AG04450 (cell line): ENCODE data around the gene OR9G1. TPM values are rescaled to one million over a fixed set of nuclear protein-coding genes. Genes with fewer than 3 reads are reported as not detected.

Source experiments
- CTCF ChIA-PET: fragments of 300-600, 350-600 bp; formaldehyde crosslinking; extraction: SDS; loops from one replicate; lab custom pipeline; 2022; ENCODE audit warnings: antibody characterized with exemption, inconsistent platforms; lab: Charles Lee
- POLR2A ChIA-PET: fragments of 350-600 bp; formaldehyde crosslinking; extraction: SDS; loops from one replicate; lab custom pipeline; 2021; ENCODE audit warnings: antibody characterized with exemption, inconsistent platforms; lab: Yijun Ruan, JAX
- DNase-seq: peaks from one replicate; pipeline ENCODE4 v3.0.0-alpha.2; 2011; ENCODE audit warnings: low read depth, low spot score
- H3K27ac ChIP-seq: one replicate; pipeline ENCODE4 v1.5.1; 2012; ENCODE audit warnings: low read depth, low read length, control low read depth
- H3K27me3 ChIP-seq: one replicate; pipeline ENCODE4 v1.6.0; 2012; ENCODE audit warnings: low read length; ENCODE audit not compliant: control insufficient read depth, insufficient read depth
- H3K4me3 ChIP-seq: 2 replicates; pipeline ENCODE4 v1.5.1; 2011; ENCODE audit warnings: mild to moderate bottlenecking, low read depth, low read length, control low read depth
- H3K9me3 ChIP-seq: 2 replicates; pipeline ENCODE4 v1.5.1; 2012; ENCODE audit warnings: low read length; ENCODE audit not compliant: control insufficient read depth, insufficient read depth
- polyA plus RNA-seq: library from polyadenylated mRNA; depleted of rRNA; stranded (reverse); fragments of >200 nt; gene quantifications from 2 replicates; pipeline ENCODE4 v1.2.3, GENCODE V29; 2011; rRNA removed
- small RNA-seq: library from RNA; depleted of rRNA; stranded (forward); fragments of <200 nt; gene quantifications from one replicate; pipeline ENCODE3, GENCODE V24; 2012; ENCODE audit warnings: low read depth; ENCODE audit not compliant: insufficient read length
- TF ChIP-seq, protein P1 (sequence below): IDR thresholded peaks from 2 replicates; pipeline ENCODE4 v1.5.1; 2011; ENCODE audit warnings: low read depth, low read length, control low read depth, inconsistent platforms

OR9G1 gene
- polyA plus RNA-seq, 1 experiment: not detected

DNA sequence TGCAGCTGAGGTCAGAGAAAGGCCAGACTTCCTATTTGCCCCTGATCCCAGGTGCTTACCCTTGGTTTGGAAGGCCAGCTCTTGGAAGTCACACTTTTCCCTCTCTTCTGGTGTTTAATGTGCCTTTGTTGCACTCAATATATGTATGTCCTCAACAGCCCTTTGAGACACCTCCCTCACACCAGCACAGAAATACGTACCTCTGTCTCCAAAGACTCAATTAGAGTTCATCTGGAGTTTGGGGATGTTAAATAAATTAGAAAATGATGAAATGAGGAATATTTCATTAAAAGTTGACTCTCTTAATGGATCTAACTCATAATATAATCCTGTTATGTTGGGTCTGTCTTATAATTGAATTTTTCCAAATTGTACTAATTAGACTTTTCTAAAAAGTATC is 49.7 kb downstream of the OR9G1 start, which contains the start of gene OR9G4:
TSS of gene OR9G4 (minus strand) at position 101 of the 400 bp plus-strand sequence. CDS start 4,931 bp downstream, outside the sequence.
- TF ChIP-seq, protein P1, sequence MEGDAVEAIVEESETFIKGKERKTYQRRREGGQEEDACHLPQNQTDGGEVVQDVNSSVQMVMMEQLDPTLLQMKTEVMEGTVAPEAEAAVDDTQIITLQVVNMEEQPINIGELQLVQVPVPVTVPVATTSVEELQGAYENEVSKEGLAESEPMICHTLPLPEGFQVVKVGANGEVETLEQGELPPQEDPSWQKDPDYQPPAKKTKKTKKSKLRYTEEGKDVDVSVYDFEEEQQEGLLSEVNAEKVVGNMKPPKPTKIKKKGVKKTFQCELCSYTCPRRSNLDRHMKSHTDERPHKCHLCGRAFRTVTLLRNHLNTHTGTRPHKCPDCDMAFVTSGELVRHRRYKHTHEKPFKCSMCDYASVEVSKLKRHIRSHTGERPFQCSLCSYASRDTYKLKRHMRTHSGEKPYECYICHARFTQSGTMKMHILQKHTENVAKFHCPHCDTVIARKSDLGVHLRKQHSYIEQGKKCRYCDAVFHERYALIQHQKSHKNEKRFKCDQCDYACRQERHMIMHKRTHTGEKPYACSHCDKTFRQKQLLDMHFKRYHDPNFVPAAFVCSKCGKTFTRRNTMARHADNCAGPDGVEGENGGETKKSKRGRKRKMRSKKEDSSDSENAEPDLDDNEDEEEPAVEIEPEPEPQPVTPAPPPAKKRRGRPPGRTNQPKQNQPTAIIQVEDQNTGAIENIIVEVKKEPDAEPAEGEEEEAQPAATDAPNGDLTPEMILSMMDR: no peak
- ChIA-PET CTCF (no interaction called here), POLR2A (no interaction called here)

DNA sequence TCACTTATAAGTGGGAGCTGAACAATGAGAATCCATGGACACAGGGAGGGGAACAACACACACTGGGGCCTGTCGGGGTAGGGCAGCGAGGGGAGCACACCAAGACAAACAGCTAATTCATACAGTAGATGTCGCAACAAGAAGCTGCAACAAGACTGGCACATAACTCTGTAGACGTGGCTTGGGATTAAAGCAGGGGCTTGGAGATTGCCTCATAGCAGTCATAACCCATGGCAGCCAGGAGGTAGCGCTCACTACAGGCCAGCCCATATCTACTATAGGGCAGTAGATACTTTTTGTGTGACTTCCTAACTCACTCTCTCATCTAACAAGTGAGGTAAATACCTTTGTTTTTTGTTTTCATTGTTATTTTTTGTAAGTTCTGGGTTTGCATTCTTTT is 51.3 kb downstream of the OR9G1 start:
- TF ChIP-seq, protein P1: no peak
- CTCF ChIA-PET: no interaction called here
- Histone ChIP-seq H3K4me3 (no peak overlapping the region), H3K27ac (no peak overlapping the region), H3K9me3 (peaks cover 10% of the 10 kb centered on the region), H3K27me3 (no peaks in the 10 kb centered on the region)
- POLR2A ChIA-PET: no interaction called here
- no peak for DNase-seq

More for the DNA sequence above, 49.7 kb downstream of the OR9G1 start, which contains the start of gene OR9G4:
- peaks cover 15% of the 10 kb centered on the region for H3K9me3 ChIP-seq
- no peak within 1 kb of the TSS for H3K4me3 ChIP-seq
- no peak for DNase-seq
- no peak within 1 kb of the TSS for H3K27ac ChIP-seq
- H3K27me3 ChIP-seq: no peaks in the 10 kb centered on the region

DNA sequence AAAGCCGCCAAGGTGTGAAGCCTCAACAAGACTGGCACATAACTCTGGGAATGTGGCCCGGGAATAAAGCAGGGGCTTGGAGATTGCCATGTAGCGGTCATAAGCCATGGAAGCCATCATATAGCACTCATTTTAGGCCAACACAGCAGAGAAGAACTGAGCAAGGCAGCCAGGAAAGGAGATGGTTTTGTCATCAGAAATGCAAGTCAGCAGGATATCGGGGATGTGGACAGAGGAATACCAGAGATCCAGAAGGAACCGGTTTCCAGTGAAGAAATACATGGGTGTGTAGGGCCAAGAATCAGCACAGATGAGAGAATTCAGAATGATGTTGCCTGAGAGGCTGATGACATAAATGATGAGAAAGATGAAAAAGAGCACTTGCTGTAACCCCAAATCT is 52.6 kb downstream of the OR9G1 start:
- ChIA-PET CTCF (no interaction called here), POLR2A (no interaction called here)

More for the DNA sequence above, 52.6 kb downstream of the OR9G1 start:
- H3K9me3 ChIP-seq: peaks cover 10% of the 10 kb centered on the region
- H3K27me3 ChIP-seq: no peaks in the 10 kb centered on the region
- H3K27ac ChIP-seq: no peak overlapping the region
- TF ChIP-seq, protein P1: no peak
- no peak for DNase-seq
- H3K4me3 ChIP-seq: no peak overlapping the region

Small RNA genes within 50 kb of the gene (small RNA-seq; reads per million reads assigned to genes)
- not detected for gene AP001803.1
- not detected for gene AP004245.1
- not detected for gene MIR6128

Other genes starting within 250 kb of the OR9G1 start
- not detected in 2 replicates for gene OR5M3, start 225.7 kb upstream of the OR9G1 start, polyA plus RNA-seq
- gene OR5M8, start 207.7 kb upstream of the OR9G1 start, polyA plus RNA-seq: not detected in 2 replicates
- gene OR5M11, start 155.8 kb upstream of the OR9G1 start, polyA plus RNA-seq: not detected in 2 replicates
- not detected in 2 replicates for gene OR5M10, start 121.4 kb upstream of the OR9G1 start, polyA plus RNA-seq
- not detected in 2 replicates for gene OR5M1, start 84.2 kb upstream of the OR9G1 start, polyA plus RNA-seq
- not detected in 2 replicates for gene OR5AP2, start 56.7 kb upstream of the OR9G1 start, polyA plus RNA-seq
- gene OR5AR1, start 35.4 kb upstream of the OR9G1 start, polyA plus RNA-seq: not detected in 2 replicates
- gene OR9G4, start 49.6 kb downstream of the OR9G1 start, polyA plus RNA-seq: not detected in 2 replicates